DOHH2 (cell line): ENCODE data around the gene ARL16.

Experiments
- CTCF ChIP-seq: fragments of 200-600 bp; sonication (generic); IDR thresholded peaks from one replicate; pipeline ENCODE4 v1.5.1; 2014; ENCODE audit warnings: antibody characterized with exemption, mild to moderate bottlenecking, low read depth, low read length; ENCODE audit not compliant: poor library complexity, severe bottlenecking
- EZH2phosphoT487 ChIP-seq: fragments of 200-600 bp; sonication (generic); IDR thresholded peaks from 2 replicates; pipeline ENCODE4 v1.6.1; 2017; ENCODE audit warnings: borderline replicate concordance, mild to moderate bottlenecking, antibody characterized with exemption, low read length, moderate library complexity, mixed read lengths

GRCh38 chr17:81647640-81648012 is 36.0 kb downstream of the ARL16 start:
- TF ChIP-seq CTCF: no peak
- no peak for TF ChIP-seq EZH2phosphoT487
